ENCODE measurements around the gene ASS1.
"Not testable (repeated sequence)": the region's sequence is repeated elsewhere in the genome, so short reads cannot be mapped to it uniquely, and the experiment has no call there.

ASS1 gene

GRCh38 chr9:130444565-130445221 lies at the start of gene ASS1:
Gene ASS1, plus strand, starts transcription at chr9:130444961. Its CDS starts 7,268 bp downstream, at chr9:130452229.
- peak; percentile 60 for DNase-seq

GRCh38 chr9:130395810-130396435 lies 48.8 kb upstream of the ASS1 start:
- DNase-seq, result no peak

- no peak for DNase-seq
These were observed 48.2 kb upstream of the ASS1 start for GRCh38 chr9:130396581-130396980.

GRCh38 chr9:130398487-130399240 lies 46.1 kb upstream of the ASS1 start:
- no peak for DNase-seq

- no peak for DNase-seq
These were observed 45.0 kb upstream of the ASS1 start for GRCh38 chr9:130399768-130400167.

GRCh38 chr9:130400870-130401269 lies 43.9 kb upstream of the ASS1 start:
- DNase-seq, result no peak

- DNase-seq, result not testable (repeated sequence)
These were observed 43.0 kb upstream of the ASS1 start for GRCh38 chr9:130401742-130402141.

GRCh38 chr9:130402243-130402642 lies 42.5 kb upstream of the ASS1 start:
- no peak for DNase-seq

GRCh38 chr9:130402645-130403440 lies 41.9 kb upstream of the ASS1 start:
- no peak for DNase-seq

GRCh38 chr9:130405657-130406257 lies 39.0 kb upstream of the ASS1 start:
- DNase-seq, result no peak

GRCh38 chr9:130406278-130406895 lies 38.4 kb upstream of the ASS1 start:
- no peak for DNase-seq

GRCh38 chr9:130407916-130408663 lies 36.7 kb upstream of the ASS1 start:
- no peak for DNase-seq

GRCh38 chr9:130408669-130409068 lies 36.1 kb upstream of the ASS1 start:
- no peak for DNase-seq

- no peak for DNase-seq
These were observed 35.5 kb upstream of the ASS1 start for GRCh38 chr9:130409246-130409645.

GRCh38 chr9:130410443-130410842 lies 34.3 kb upstream of the ASS1 start:
- DNase-seq, result no peak

- no peak for DNase-seq
These were observed 33.2 kb upstream of the ASS1 start for GRCh38 chr9:130411566-130411915.

GRCh38 chr9:130414081-130414731 lies 30.6 kb upstream of the ASS1 start:
- no peak for DNase-seq

- no peak for DNase-seq
These were observed 29.6 kb upstream of the ASS1 start for GRCh38 chr9:130414910-130415746.

GRCh38 chr9:130417602-130418001 lies 27.2 kb upstream of the ASS1 start:
- no peak for DNase-seq

- DNase-seq, result no peak
These were observed 26.0 kb upstream of the ASS1 start for GRCh38 chr9:130418776-130419175.
